IPS DF 4.7 (cell line): ENCODE data around the gene NEUROD1.
A peak's percentile ranks its signal among the peaks of the same experiment; 100 is the strongest.

Source experiments
- DNase-seq: peaks from one replicate; pipeline ENCODE4 v3.0.0-alpha.2; 2013; ENCODE audit warnings: low spot score; ENCODE audit errors: extremely low read depth

Gene NEUROD1

GRCh38 chr2:181680937-181681811 is 857 bp upstream of the NEUROD1 start:
- DNase-seq, result no peak

- DNase-seq, result no peak
These were observed 755 bp downstream of the NEUROD1 start for GRCh38 chr2:181679544-181679979.

DNA sequence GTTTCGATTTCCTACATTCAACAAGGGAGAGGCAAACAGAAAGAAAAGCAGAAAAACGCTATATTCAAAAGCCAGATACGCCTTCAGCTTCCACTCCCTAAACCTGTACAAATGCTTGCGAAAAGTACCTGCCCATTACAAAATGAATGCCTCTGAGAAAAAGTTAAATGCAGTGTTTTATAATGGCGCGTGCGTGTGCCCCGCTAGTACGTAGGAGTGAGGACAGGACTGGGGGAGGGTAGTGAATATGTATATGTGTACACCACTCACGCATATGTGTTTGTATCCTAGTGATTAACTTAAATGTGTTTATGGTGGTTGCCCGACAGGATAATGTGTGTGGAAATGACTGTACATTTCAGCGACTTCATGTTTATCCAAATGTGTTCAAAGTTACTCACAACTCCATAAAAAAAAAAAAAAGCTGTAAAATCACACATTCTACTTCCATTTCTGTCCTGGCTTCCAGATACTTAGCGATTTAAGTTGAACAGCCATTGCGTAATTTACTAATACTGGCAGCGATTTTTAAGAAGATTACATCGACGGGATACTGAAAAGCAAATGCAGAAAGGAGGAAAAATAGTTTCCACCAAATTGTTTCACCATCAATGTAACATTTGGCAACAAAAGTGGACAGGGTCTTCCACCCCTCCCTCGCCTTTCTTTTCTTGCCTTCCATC is 1.3 kb downstream of the NEUROD1 start:
- no peak for DNase-seq

GRCh38 chr2:181677912-181678586 is 2.3 kb downstream of the NEUROD1 start:
- no peak for DNase-seq

- no peak for DNase-seq
These were observed 5.1 kb downstream of the NEUROD1 start for GRCh38 chr2:181675254-181675653.

GRCh38 chr2:181674461-181674860 is 5.9 kb downstream of the NEUROD1 start:
- no peak for DNase-seq

DNA sequence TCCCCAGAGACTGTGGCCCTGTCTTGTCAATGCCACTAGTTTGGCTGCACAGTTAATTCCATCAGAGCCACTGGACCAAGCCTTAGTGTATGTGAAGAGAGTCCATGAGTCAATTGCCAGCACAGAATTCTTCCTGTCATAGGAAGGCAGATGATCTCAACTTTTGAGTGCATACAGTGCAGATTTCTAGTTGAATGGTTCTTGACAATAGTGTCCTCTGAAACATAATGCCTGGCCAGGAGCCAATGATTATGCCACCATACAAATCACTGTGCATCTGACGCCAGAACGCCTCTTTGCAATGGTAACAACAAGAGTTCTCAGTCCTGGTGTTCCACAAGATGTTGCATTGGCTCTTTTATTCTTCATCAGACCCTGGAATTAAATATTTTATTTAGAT is 7.1 kb downstream of the NEUROD1 start:
- DNase-seq, result no peak

GRCh38 chr2:181672255-181673008 is 7.9 kb downstream of the NEUROD1 start:
- DNase-seq, result no peak

DNA sequence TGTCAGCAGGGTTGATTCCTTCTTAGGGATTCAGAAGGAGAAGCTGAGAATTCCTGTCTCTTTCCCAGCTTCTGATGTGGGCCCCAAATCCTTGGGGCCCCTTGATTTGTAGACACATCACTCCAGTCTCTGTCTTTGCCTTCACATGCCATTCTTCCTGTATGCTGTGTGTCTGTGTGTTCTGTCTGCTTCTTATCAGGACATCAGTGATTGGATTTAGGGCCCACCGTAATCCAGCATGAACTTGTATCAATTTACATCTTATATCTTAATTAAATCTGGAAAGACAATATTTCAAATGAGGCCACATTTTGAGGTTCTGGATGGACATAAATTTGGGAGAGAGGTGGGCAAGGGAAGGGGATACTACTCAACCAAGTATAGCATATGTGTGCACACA is 9.7 kb downstream of the NEUROD1 start:
- no peak for DNase-seq

GRCh38 chr2:181667234-181667633 is 13.1 kb downstream of the NEUROD1 start:
- DNase-seq, result no peak

DNA sequence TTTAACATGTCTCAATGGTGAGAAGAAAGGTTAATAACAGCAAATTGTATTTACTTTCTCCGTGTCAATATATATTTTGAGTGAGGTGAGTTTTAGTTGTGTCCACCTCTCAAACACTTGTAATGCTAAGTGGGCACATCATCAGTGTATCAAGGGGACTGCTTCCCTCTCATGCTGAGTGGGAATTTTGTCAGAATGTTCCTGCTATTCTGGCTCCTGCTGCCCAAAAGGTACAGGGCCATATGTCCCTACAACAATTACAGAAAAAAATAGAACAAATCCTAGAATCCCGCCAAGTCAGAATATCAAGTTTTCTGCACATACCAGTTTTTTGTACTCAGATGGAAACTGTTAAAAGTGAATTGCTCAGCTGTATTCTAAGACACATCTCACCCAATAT is 18.0 kb downstream of the NEUROD1 start:
- DNase-seq, result no peak

DNA sequence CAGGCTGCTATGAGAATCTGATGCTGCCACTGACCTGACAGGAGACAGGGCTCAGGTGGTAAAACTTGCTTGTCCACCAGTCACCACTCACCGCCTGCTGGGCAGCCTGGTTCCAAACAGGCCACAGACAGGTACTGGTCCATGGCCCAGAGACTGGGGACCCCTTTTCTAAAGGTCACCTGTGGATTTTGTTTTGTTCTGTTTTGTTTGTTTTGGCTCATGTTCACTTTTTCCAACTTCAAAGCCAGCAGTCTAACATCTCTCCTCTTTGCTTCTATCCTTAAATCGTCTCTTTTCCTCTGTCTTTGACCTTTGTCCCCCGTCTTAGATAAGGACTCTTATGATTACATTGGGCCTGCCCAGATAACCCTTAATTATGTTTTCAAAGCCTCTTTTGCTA is 20.1 kb downstream of the NEUROD1 start:
- DNase-seq, result no peak

DNA sequence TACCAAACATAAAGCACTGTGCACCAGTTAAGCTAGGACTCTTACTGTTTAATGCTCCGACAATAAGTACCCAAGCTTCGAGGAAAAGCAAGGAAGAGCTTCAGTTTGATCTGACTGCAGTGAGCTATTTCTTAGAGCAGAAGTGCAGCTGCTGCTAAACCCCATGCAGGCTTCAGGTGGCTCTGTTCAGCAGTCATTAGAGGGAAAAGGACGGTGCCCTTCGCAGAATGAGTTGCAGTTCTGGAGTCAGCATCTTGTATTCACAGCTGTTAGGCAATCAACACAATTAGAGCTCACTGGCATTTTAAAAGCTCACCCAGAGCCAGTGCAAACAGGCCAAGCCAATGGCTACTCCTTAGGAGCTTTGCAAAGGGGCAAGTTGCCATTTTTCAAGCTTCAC is 21.9 kb downstream of the NEUROD1 start:
- DNase-seq, result no peak

DNA sequence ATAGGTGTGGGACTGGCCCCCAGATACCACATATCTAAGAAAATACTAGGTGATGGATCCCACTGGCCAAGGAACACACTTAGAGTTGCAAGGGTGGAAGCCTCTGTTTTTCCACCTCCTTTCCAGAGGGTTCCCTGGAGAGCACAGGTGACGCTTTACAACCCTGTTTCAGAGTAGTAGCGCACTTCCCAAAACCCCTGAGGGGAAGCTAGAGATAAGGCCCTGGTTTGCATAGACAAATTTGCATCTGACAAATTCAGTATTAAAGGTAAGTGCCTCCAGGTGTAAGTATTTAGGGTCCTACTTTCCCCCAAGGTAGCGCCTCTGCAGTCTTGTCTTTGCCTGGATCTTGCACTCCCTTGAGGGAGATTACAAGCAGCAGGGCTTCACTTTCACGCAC is 22.9 kb downstream of the NEUROD1 start:
- DNase-seq, result no peak

DNA sequence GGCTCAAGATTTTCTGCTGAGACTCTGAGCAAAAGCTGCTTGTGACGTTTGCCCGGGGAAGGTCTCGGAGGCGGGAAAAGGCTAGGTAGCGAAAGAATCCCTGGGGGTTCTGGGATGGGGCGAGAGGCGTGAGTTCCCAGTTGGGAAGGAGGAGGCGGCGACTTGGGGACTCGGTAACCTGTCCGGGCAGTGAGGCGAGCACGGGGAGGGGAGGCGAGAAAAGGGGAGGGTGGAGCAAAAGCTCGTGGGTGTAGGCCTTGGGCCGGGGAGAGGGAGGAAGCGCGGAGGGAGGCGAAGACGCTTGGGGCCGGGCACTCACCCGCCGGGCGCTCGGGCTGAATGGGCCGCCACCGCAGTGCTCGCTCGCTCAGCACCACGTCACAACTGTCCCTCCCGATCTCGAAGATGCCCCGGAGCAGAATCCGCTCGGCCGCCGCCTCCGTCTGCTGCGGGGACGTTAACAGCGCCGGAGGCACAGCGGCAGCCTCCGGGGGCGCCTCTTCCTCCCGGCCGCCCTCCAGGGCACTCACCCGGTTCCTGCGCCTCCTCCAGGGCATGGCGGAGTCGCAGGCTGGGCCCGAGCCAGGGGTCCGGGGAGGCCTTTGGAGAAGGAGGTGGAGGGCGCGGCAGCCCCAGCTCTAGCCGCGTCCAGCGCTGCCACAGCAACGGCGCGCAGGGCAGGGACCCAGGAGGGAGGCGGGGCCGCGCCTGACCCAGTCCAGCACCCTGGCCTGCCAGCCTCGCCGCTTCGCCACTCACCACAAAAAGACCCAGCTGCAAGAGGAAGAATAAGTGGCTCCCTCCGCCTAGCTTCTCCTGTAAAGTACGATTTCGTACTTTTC is 23.6 kb downstream of the NEUROD1 start, which contains the start of gene CERKL:
TSS of gene CERKL (minus strand) at position 656 of the 842 bp plus-strand sequence. CDS start at position 557, 99 bp downstream.
- DNase-seq, result peak; percentile 72

DNA sequence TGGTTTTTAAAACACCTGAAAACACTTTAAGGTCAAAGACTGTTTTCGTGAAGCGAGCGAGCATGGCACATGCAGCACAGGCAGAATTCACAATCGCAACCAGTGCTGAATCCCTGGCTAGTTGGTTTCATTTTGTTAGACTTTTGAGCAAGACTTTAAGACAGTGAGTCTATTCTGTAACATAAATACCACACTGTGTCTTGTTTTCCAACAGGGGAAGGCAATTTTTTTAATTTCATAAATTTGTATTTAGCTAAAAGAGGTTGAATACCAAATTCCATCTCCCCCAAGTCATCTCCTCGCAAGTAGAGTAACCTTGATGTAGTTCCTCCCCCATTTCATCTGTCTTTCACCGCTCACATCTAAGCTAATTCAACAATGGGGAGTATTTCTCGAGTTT is 24.8 kb downstream of the NEUROD1 start:
- no peak for DNase-seq

- no peak for DNase-seq
These were observed 30.8 kb downstream of the NEUROD1 start for GRCh38 chr2:181649436-181649979.

- DNase-seq, result no peak
These were observed 31.7 kb downstream of the NEUROD1 start for GRCh38 chr2:181648478-181649155.

GRCh38 chr2:181646415-181646987 is 33.8 kb downstream of the NEUROD1 start:
- no peak for DNase-seq
